H9 (cell line): ENCODE measurements around the gene RHBDD3. TPM values are rescaled to one million over a fixed set of nuclear protein-coding genes. Genes with fewer than 3 reads are reported as not detected.
A peak's percentile ranks its signal among the peaks of the same experiment; 100 is the strongest.

ENCODE experiments used
- DNase-seq: peaks from one replicate; pipeline ENCODE4 v3.0.0-alpha.2; 2017
- H2AFZ ChIP-seq: one replicate; pipeline ENCODE4 v1.6.1; 2013; ENCODE audit warnings: mild to moderate bottlenecking, low read length, control low read depth, moderate library complexity
- H2AK5ac ChIP-seq: 2 replicates; pipeline ENCODE4 v1.6.1; 2013; ENCODE audit warnings: low read length, control low read depth, mixed read lengths; ENCODE audit not compliant: insufficient read length
- H2BK120ac ChIP-seq: one replicate; pipeline ENCODE4 v1.6.1; 2013; ENCODE audit warnings: low read depth, mild to moderate bottlenecking, low read length, control low read depth, inconsistent platforms; ENCODE audit not compliant: poor library complexity, severe bottlenecking
- H2BK12ac ChIP-seq: 2 replicates; pipeline ENCODE4 v1.6.1; 2013; ENCODE audit warnings: low read length, control low read depth, mixed read lengths, low read depth; ENCODE audit not compliant: insufficient read length
- H2BK15ac ChIP-seq: 2 replicates; pipeline ENCODE4 v1.6.1; 2013; ENCODE audit warnings: low read depth, low read length, control low read depth
- H2BK20ac ChIP-seq: one replicate; pipeline ENCODE4 v1.6.1; 2013; ENCODE audit warnings: low read depth, mild to moderate bottlenecking, low read length, control low read depth, inconsistent platforms; ENCODE audit not compliant: poor library complexity, severe bottlenecking
- H2BK5ac ChIP-seq: 2 replicates; pipeline ENCODE4 v1.6.1; 2013; ENCODE audit warnings: low read length, control low read depth, mixed read lengths; ENCODE audit not compliant: insufficient read length
- H3K14ac ChIP-seq: 2 replicates; pipeline ENCODE4 v1.6.1; 2013; ENCODE audit warnings: low read length, control low read depth; ENCODE audit not compliant: insufficient read depth
- H3K18ac ChIP-seq: 2 replicates; pipeline ENCODE4 v1.6.1; 2013; ENCODE audit warnings: low read depth, mild to moderate bottlenecking, mixed read lengths, low read length, control low read depth; ENCODE audit not compliant: insufficient read length
- H3K23ac ChIP-seq: 2 replicates; pipeline ENCODE4 v1.6.1; 2013; ENCODE audit warnings: low read length, control low read depth, mixed read lengths, low read depth; ENCODE audit not compliant: insufficient read length
- H3K23me2 ChIP-seq: 2 replicates; pipeline ENCODE4 v1.6.1; 2013; ENCODE audit warnings: low read depth, mild to moderate bottlenecking, mixed read lengths, low read length, control low read depth; ENCODE audit not compliant: insufficient read length, poor library complexity, severe bottlenecking
- H3K27ac ChIP-seq: 2 replicates; pipeline ENCODE4 v1.5.1; 2013; ENCODE audit warnings: low read length, control low read depth, mixed read lengths, low read depth; ENCODE audit not compliant: insufficient read length
- H3K27me3 ChIP-seq: 2 replicates; pipeline ENCODE4 v1.6.1; 2013; ENCODE audit warnings: low read length, control low read depth, inconsistent platforms; ENCODE audit not compliant: insufficient read depth
- H3K4ac ChIP-seq: 2 replicates; pipeline ENCODE4 v1.6.1; 2013; ENCODE audit warnings: low read depth, mild to moderate bottlenecking, control low read depth, inconsistent platforms, low read length, moderate library complexity
- H3K4me1 ChIP-seq: 2 replicates; pipeline ENCODE4 v1.6.1; 2013; ENCODE audit warnings: low read length, control low read depth, inconsistent platforms; ENCODE audit not compliant: insufficient read depth
- H3K4me2 ChIP-seq: 2 replicates; pipeline ENCODE4 v1.6.1; 2013; ENCODE audit warnings: low read length, control low read depth, mixed read lengths; ENCODE audit not compliant: insufficient read length, insufficient read depth
- H3K56ac ChIP-seq: 2 replicates; pipeline ENCODE4 v1.6.1; 2013; ENCODE audit warnings: low read depth, mild to moderate bottlenecking, mixed read lengths, low read length, control low read depth; ENCODE audit not compliant: insufficient read length
- H3K79me1 ChIP-seq: 2 replicates; pipeline ENCODE4 v1.6.1; 2013; ENCODE audit warnings: low read depth, mild to moderate bottlenecking, moderate library complexity, low read length, control low read depth, inconsistent platforms; ENCODE audit not compliant: insufficient read depth, poor library complexity, severe bottlenecking
- H3K79me2 ChIP-seq: 2 replicates; pipeline ENCODE4 v1.6.1; 2013; ENCODE audit warnings: low read length, control low read depth, inconsistent platforms; ENCODE audit not compliant: insufficient read depth
- H3K9ac ChIP-seq: 2 replicates; pipeline ENCODE4 v1.6.1; 2013; ENCODE audit warnings: low read length, control low read depth, mixed read lengths; ENCODE audit not compliant: insufficient read length; ENCODE audit errors: extremely low read depth
- H3K9me3 ChIP-seq: one replicate; pipeline ENCODE4 v1.6.1; 2013; ENCODE audit warnings: low read depth, low read length, inconsistent platforms; ENCODE audit not compliant: control insufficient read depth
- H3T11ph ChIP-seq: one replicate; pipeline ENCODE4 v1.6.1; 2013; ENCODE audit warnings: mild to moderate bottlenecking, low read length, control low read depth, inconsistent platforms
- H4K20me1 ChIP-seq: one replicate; pipeline ENCODE4 v1.6.1; 2013; ENCODE audit not compliant: control insufficient read depth, insufficient read length, insufficient read depth
- H4K5ac ChIP-seq: 2 replicates; pipeline ENCODE4 v1.6.1; 2013; ENCODE audit warnings: low read depth, mild to moderate bottlenecking, mixed read lengths, low read length, control low read depth; ENCODE audit not compliant: insufficient read length
- H4K8ac ChIP-seq: replicated peaks from 2 replicates; pipeline ENCODE4 v1.6.1; 2013; ENCODE audit warnings: low read length, control low read depth, mixed read lengths, low read depth; ENCODE audit not compliant: insufficient read length
- H4K91ac ChIP-seq: 2 replicates; pipeline ENCODE4 v1.6.1; 2013; ENCODE audit warnings: low read depth, mild to moderate bottlenecking, moderate library complexity, mixed read lengths, low read length, control low read depth; ENCODE audit not compliant: insufficient read length
- H3K27ac Mint-ChIP-seq, 3 experiments: 2 replicates in 2 of 3; 3 replicates in 1 of 3; pipeline ENCODE4 v1.8.0; 2020 to 2021; ENCODE audit warnings: mixed read lengths in 3 of 3, mild to moderate bottlenecking in 1 of 3, moderate library complexity in 1 of 3
- H3K27me3 Mint-ChIP-seq: 2 replicates; pipeline ENCODE4 v1.8.0; 2021; ENCODE audit warnings: low read depth, mild to moderate bottlenecking, moderate library complexity, mixed read lengths
- H3K36me3 Mint-ChIP-seq, 3 experiments: 2 replicates in 2 of 3; 3 replicates in 1 of 3; pipeline ENCODE4 v1.8.0; 2020 to 2021; ENCODE audit warnings: low read depth in 3 of 3, mixed read lengths in 3 of 3; ENCODE audit not compliant: insufficient read depth in 1 of 3
- H3K4me1 Mint-ChIP-seq, 2 experiments: 2 replicates each; pipeline ENCODE4 v1.8.0; 2020; ENCODE audit warnings: mixed read lengths in 2 of 2
- H3K4me3 Mint-ChIP-seq, 2 experiments: 2 replicates in 1 of 2; 3 replicates in 1 of 2; pipeline ENCODE4 v1.8.0; 2020 to 2021; ENCODE audit warnings: mild to moderate bottlenecking in 2 of 2, mixed read lengths in 2 of 2, moderate library complexity in 1 of 2
- H3K9me3 Mint-ChIP-seq, 2 experiments: 2 replicates in 1 of 2; 3 replicates in 1 of 2; pipeline ENCODE4 v1.8.0; 2020; ENCODE audit warnings: mild to moderate bottlenecking in 2 of 2, mixed read lengths in 2 of 2, moderate library complexity in 1 of 2
- CTCF ChIP-seq: fragments of 200-600 bp; sonication (generic); conservative IDR thresholded peaks from 3 replicates; pipeline ENCODE4 v1.8.0; 2021; ENCODE audit warnings: antibody characterized with exemption, mild to moderate bottlenecking
- WGBS: extraction: QIAGEN DNeasy Blood & Tissue Kit; methylation state at CpG from one replicate; pipeline ENCODE4 v1.1.7; 2013; ENCODE audit warnings: missing lambda C conversion rate, low lambda C conversion rate, mixed read lengths; ENCODE audit not compliant: insufficient read length; ENCODE audit errors: extremely low coverage; 5-methylcytosine and 5-hydroxymethylcytosine counted together
- total RNA-seq: library from RNA; stranded (reverse); gene quantifications from 2 replicates; pipeline ENCODE4 v1.2.1, GENCODE V29; 2021

Gene RHBDD3
- total RNA-seq, 1 experiment from 2014 or later: 99.7 TPM

- Histone ChIP-seq H3K9me3 (no peaks in the 10 kb centered on the region), H3K14ac (no peak overlapping the region), H3K79me2 (no peaks in the 10 kb centered on the region), H3T11ph (no peak overlapping the region), H3K4ac (no peak overlapping the region), H3K23ac (no peak overlapping the region), H2BK12ac (no peak overlapping the region), H4K91ac (no peak overlapping the region), H3K27me3 (no peaks in the 10 kb centered on the region), H3K18ac (no peak overlapping the region), H2BK20ac (no peak overlapping the region), H3K79me1 (no peaks in the 10 kb centered on the region), H3K4me2 (no peak overlapping the region), H4K5ac (no peak overlapping the region), H2AFZ (no peak overlapping the region), H3K23me2 (no peaks in the 10 kb centered on the region), H3K56ac (no peak overlapping the region), H3K27ac (no peak overlapping the region), H4K8ac (no peak overlapping the region), H2AK5ac (no peak overlapping the region), H2BK15ac (no peak overlapping the region), H4K20me1 (no peaks in the 10 kb centered on the region), H3K9ac (no peak overlapping the region), H2BK5ac (no peak overlapping the region), H3K4me1 (no peaks in the 10 kb centered on the region), H2BK120ac (no peak overlapping the region)
- DNase-seq: no peak
- Mint-ChIP-seq H3K27me3 (peaks cover under 1% of the 10 kb centered on the region), H3K4me1 (peaks cover 3 to 8% of the 10 kb centered on the region in 2 experiments; a peak in 2 of 4 replicates), H3K9me3 (peaks cover 0 to 3% of the 10 kb centered on the region in 2 experiments; a peak in 1 of 5 replicates), H3K4me3 (no peak overlapping the region; a peak in 2 of 5 replicates), H3K27ac (peak overlapping the region in 2 of 3 experiments; percentile 19 to 59; a peak in 4 of 7 replicates), H3K36me3 (peaks cover 47 to 71% (median 55%) of the 10 kb centered on the region in 3 experiments; a peak in 6 of 7 replicates)
- no peak for TF ChIP-seq CTCF
- no CpG with 5 or more reads among the region's 19 CpGs for WGBS
These were observed 31.5 kb upstream of the RHBDD3 start for GRCh38 chr22:29299136-29299900.
